ENCODE results near the gene STXBP6.

- TF ChIP-seq POLR2A (IDR thresholded peaks at IDR 0.05; ENCODE audit: low read length) (no peak), GATA1 (IDR thresholded peaks at IDR 0.05; ENCODE audit: low read depth, low read length) (no peak)
Observed at GRCh38 chr14:24918822-24919221, 131.1 kb downstream of the STXBP6 start.

Data from erythroblast (primary cell).